ENCODE measurements around the gene DNAH6.
"Not testable (repeated sequence)": the region's sequence is repeated elsewhere in the genome, so short reads cannot be mapped to it uniquely, and the experiment has no call there.

DNAH6 gene

GRCh38 chr2:84838434-84839145, 322.3 kb downstream of the DNAH6 start:
- no peak for DNase-seq (ENCODE audit: low spot score)

DNA sequence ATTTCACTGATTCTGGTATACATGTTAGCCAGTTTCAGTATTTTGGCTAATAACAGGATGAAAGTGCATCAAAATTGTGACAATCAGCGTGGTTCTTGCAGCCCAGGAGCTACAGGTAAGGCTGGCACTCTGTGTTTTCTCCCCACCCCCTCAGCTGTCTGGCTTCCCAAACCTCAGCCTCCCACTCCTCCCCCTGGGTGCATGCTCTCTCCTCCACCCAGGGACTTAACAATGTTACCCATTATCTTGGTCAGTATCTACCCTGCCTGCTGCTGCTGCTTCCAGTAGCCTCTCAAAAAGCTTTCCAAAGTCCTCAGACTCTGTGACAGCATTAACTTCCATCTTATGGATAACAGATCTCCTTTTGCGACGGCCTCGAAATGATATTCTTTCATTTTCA, 323.6 kb downstream of the DNAH6 start:
- DNase-seq (ENCODE audit: low spot score): no peak

- no peak for DNase-seq (ENCODE audit: low spot score)
Observed at GRCh38 chr2:84840306-84840705, 324.0 kb downstream of the DNAH6 start.

DNA sequence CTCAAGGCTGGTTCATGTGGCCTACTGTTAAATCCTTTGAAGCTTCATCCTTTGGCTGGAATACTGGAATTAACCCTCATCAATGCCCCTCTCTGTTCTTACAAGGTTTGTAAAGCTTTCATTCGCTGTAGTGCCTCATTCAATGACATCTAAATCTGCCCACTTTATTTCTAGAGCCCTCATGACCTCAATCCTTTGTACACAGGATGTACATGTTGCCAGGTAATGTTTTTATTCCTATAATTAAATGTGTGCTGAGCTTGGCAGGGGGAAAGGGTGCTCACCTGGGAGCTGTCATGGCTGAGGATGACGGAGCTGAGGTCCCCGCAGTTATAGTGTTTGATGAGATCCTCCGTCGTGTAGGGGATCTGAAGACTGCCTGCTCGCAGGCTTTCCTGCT, 325.3 kb downstream of the DNAH6 start:
- no peak for DNase-seq (ENCODE audit: low spot score)

- no peak for DNase-seq (ENCODE audit: low spot score)
Observed at GRCh38 chr2:84844141-84844540, 327.8 kb downstream of the DNAH6 start.

DNA sequence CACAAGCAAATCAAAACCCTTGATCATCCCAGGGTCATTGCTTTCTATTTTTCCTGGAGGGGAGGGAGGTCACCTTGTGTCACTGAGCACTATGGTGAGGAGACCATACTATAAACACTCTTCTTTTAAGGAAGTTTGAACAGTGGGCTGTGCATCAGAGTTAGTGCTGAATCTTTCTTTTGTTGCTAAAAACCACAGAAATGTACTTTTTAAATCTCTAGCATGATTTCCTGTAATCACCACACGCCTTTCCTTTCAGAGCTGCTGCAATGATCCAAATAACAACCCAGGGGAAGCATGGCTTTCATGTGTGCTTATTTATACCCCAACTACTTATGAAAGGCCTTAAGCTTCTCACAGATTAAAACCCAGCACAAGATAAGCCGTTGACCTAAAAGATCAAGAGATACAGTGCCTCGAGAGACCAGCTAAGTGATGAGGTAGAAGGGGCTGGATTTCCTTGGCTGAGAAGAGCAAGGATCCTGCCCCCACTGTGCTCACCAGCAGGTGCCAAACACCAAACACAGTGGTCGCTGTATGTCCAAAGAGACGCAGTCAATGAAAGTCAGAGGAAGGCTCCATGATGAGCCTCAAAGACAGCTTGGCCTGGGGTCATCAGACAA, 329.9 kb downstream of the DNAH6 start:
- DNase-seq (ENCODE audit: low spot score): no peak

- DNase-seq (ENCODE audit: low spot score): no peak
Observed at GRCh38 chr2:84846741-84847142, 330.4 kb downstream of the DNAH6 start.

DNA sequence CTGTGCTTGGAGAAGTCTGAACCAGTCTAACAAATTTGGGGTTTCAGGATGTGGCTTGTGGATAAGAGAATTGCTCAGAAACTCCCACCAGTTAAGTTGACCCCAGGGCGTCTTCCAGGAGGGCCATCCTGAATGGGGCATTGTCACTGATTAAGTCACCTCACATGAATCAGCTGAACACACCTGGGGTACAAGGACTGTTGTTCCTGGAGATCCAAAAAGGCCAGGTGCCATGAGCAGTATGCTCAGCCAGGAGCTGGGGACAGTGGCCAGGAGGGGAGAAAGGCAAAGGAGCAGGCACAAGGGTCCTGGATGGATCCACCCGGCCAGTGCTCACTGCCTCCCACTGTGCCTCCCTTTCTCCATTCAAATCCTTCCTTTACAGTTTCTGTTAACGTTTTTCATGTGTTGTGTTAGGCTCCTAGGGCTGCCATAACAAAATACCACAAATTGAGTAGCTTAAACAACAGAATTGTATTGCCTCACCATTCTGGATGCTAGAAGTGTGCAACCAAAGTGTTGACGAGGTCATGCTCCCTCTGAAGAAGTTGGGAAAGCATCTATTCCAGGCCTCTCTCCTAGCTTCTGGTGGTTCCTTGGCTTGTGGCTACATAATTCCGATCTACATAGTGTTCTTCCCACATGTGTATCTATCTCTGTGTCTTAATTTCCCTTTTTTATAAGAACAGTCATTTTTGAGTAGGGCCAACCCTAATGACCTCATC, 331.2 kb downstream of the DNAH6 start:
- no peak for DNase-seq (ENCODE audit: low spot score)

DNA sequence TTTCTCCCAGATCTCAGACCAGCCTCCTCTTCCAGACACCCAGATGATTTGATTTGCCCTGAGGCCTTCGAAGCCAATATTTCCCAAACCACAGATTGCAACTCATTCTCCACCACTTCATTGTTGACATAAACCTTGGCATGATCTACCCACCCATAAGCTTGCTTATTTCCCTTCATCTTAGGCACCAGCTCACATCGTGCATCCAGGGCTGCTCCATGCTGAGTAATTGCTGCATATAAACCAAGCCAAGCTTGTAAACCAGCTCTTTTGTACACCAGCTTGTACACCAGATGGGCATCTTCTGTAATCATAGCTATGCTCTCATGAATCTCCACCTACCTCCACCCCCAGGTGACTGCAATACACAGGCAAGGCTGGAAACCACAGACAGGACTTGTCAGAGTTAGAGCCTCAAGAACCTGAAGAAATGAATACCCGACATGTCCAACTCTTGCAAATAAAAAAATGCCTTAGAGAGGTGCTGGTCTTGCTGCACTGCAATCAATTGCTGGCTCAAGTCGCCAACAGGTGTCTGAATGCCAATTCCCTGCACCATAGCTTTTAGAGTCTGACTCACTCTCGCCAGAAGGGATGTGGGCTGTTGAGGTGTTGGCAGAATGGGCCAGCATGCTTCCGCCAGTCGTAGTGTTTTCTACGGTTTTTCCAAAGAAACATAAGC, 333.1 kb downstream of the DNAH6 start:
- DNase-seq (ENCODE audit: low spot score): no peak

DNA sequence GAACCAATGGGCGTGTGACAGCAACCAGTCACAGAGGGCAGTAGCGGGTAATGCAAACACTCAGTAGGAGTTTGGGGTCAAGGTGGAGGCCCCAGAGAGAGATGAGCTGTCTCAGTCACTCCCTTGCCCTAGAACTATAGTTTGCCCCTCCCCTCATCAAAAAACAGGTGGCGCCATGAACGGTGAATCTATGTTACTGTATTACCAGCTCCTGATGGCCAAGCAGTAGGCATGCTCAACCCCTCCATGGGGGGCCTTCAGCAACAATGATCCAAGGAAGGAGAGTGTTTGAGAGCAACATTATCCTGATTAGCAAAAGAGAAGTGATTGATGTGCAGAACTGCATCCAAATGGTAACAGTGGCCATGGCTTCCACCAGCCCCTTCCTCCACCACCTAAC, 334.2 kb downstream of the DNAH6 start:
- DNase-seq (ENCODE audit: low spot score): no peak

- DNase-seq (ENCODE audit: low spot score): no peak
Observed at GRCh38 chr2:84851876-84852275, 335.6 kb downstream of the DNAH6 start.

- no peak for DNase-seq (ENCODE audit: low spot score)
Observed at GRCh38 chr2:84854850-84855249, 338.6 kb downstream of the DNAH6 start.

DNA sequence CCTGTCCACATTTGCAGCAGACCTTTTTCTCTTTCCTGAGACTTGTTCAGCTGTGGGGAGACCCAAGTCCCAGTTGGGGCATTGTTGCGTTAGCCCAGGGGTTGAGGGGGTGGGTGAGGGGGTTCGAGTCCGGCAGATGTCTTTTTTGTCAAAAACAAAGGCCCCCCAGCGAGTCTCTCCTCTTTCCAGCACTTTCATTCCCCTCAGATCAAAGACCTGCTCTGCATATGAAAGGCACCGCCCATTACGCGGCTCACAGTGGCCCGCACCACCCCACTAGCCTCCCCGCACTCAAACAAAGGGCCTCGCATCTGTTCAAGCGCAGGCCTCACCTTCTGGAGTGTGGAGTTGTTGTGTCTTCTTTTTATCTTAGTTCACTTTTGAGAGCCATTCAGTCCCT, 339.4 kb downstream of the DNAH6 start:
- DNase-seq (ENCODE audit: low spot score): no peak

DNA sequence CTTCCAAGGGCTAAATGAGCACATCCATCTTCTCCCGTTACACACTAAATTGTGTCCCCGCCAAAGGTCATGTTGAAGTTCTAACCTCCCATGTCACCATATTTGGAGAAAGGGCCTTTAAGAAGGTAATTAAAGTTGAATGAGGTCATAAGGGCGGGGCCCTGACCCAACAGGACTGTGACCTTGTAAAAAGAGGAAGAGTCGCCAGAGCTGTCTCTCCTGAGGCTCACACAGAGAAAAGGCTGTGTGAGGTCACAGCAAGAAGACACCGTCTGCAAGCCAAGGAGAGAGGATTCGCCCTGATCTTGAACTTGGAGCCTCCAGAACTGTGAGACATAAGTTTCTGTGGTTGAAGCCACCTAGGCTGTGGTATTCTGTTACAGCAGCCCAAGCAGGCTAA, 340.5 kb downstream of the DNAH6 start:
- DNase-seq (ENCODE audit: low spot score): no peak

DNA sequence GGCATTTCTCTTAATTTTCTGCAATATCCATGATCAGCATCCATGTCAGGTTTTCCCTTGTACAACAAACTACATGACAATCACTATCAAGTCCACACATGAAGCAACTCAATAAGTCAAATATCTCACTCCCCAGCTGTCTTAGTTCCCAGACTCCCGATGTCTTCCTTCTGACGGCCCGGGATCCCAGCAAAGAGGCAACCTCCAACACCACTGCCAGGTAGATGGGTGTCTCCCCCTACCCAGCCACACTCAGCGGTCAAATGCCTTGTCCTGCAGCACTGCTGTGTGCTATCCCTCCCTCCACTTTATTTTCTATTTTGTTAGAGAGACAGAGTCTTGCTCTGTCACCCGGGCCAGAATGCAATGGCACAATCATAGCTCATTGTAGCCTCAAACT, 341.3 kb downstream of the DNAH6 start:
- DNase-seq (ENCODE audit: low spot score): no peak

DNA sequence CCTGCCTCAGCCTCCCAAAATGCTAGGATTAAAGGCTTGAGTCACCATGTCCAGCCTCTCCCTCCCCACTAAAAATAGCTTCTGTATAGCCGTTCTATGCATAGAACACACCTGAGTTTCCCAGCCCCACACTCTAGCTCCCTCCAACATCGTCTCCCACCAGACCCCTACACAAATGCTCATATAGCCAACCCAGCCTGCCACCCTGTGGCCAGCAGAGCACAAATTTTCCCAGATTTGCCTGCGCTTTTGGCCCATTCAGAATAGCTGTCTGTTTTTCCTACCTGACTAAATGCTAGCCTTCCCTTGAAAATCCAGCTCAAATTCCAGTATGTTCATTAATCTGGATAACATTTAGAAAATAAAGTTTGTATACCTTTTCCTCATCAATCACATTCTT, 341.8 kb downstream of the DNAH6 start:
- no peak for DNase-seq (ENCODE audit: low spot score)

- no peak for DNase-seq (ENCODE audit: low spot score)
Observed at GRCh38 chr2:84858937-84859336, 342.6 kb downstream of the DNAH6 start.

DNA sequence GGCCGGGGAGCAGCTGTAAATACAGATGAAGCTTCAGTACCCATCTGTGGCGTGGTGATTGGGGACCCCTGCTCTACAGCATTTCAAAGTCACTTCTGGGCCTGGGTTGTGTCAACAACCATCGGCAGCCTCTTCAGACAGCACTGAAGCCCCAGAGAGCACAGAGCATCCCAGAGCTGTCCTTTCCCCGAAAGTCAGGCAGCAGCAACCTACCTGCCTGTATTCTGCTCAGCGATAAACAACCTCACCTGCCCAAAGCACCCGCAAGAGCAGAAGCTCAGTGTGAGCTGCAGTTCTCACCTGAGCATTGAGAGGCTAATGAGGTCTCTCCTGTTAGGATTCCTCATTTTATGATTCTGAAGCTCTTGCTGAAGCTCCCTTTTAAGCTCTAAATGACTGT, 345.2 kb downstream of the DNAH6 start:
- no peak for DNase-seq (ENCODE audit: low spot score)

GRCh38 chr2:84862006-84862405, 345.7 kb downstream of the DNAH6 start:
- no peak for DNase-seq (ENCODE audit: low spot score)

DNA sequence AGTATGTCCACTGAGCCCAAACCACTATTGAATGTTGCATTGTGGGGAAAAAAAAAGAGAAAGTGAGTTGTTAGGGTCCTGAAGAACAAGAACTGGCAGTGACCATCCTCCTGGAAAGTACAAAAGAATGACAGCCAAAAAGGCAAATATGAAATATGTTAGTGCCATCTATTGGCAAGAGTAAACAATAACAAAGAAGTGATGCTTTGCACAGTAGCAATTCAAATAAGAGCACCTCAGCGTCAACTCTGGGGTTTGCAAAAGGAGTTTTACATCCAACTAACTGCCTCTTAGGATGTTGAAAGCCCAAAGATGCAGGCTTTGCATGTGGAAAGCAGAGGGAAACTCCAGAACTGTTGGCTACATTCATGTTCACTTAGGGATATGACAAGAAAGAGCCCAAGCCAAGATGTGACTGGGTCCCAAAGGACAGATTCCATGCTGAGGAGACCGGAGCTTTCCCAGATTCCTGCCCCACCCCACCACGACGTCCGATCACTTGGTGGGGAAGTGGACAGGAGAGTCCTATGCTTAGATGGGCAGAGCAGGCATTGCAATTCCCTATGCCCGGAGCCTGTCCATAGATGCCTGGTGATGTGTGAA, 349.0 kb downstream of the DNAH6 start:
- DNase-seq (ENCODE audit: low spot score): no peak

GRCh38 chr2:84866122-84866521, 349.8 kb downstream of the DNAH6 start:
- DNase-seq (ENCODE audit: low spot score): no peak

GRCh38 chr2:84868327-84868726, 352.0 kb downstream of the DNAH6 start:
- not testable (repeated sequence) for DNase-seq (ENCODE audit: low spot score)
